ENCODE measurements around the gene CTSO.

GRCh38 chr4:155982736-155983385, 29.2 kb upstream of the CTSO start:
- no peak for TF ChIP-seq POLR2A (IDR thresholded peaks at IDR 0.05; ENCODE audit: low read depth, low read length)
- no peak for TF ChIP-seq POLR2AphosphoS5 (IDR thresholded peaks at IDR 0.05; ENCODE audit: low read depth, low read length)
